ENCODE results near the gene PPP1R9A.

The PPP1R9A gene

GRCh38 chr7:95244616-95245015 lies 337.2 kb downstream of the PPP1R9A start:
- no peak for DNase-seq (ENCODE audit: insufficient read length, low spot score)
- no peak for FAIRE-seq

GRCh38 chr7:95245828-95246500 lies 338.6 kb downstream of the PPP1R9A start:
- no peak for DNase-seq (ENCODE audit: insufficient read length, low spot score)

GRCh38 chr7:95246831-95247370 lies 339.5 kb downstream of the PPP1R9A start:
- FAIRE-seq (peak; percentile 59), DNase-seq (ENCODE audit: insufficient read length, low spot score) (no peak)

More at GRCh38 chr7:95245828-95246500, 338.6 kb downstream of the PPP1R9A start:
- no peak for FAIRE-seq

- DNase-seq (ENCODE audit: insufficient read length, low spot score): no peak
- no peak for FAIRE-seq
These were observed 343.2 kb downstream of the PPP1R9A start for GRCh38 chr7:95250571-95250970.

GRCh38 chr7:95251966-95252365 lies 344.6 kb downstream of the PPP1R9A start:
- no peak for FAIRE-seq
- DNase-seq (ENCODE audit: insufficient read length, low spot score): no peak

- FAIRE-seq: no peak
- DNase-seq (ENCODE audit: insufficient read length, low spot score): no peak
These were observed 346.6 kb downstream of the PPP1R9A start for GRCh38 chr7:95253986-95254385.

GRCh38 chr7:95255691-95256090 lies 348.3 kb downstream of the PPP1R9A start:
- FAIRE-seq (no peak), DNase-seq (ENCODE audit: insufficient read length, low spot score) (no peak)

- FAIRE-seq (no peak), DNase-seq (ENCODE audit: insufficient read length, low spot score) (no peak)
These were observed 354.6 kb downstream of the PPP1R9A start for GRCh38 chr7:95261895-95262415.

GRCh38 chr7:95262875-95263274 lies 355.5 kb downstream of the PPP1R9A start:
- DNase-seq (ENCODE audit: insufficient read length, low spot score): no peak
- no peak for FAIRE-seq

- FAIRE-seq: no peak
- no peak for DNase-seq (ENCODE audit: insufficient read length, low spot score)
These were observed 356.5 kb downstream of the PPP1R9A start for GRCh38 chr7:95263785-95264362.

- FAIRE-seq (no peak), DNase-seq (ENCODE audit: insufficient read length, low spot score) (no peak)
These were observed 357.0 kb downstream of the PPP1R9A start for GRCh38 chr7:95264363-95264891.

GRCh38 chr7:95265634-95266033 lies 358.2 kb downstream of the PPP1R9A start:
- DNase-seq (ENCODE audit: insufficient read length, low spot score) (no peak), FAIRE-seq (no peak)

- DNase-seq (ENCODE audit: insufficient read length, low spot score) (no peak), FAIRE-seq (no peak)
These were observed 360.4 kb downstream of the PPP1R9A start for GRCh38 chr7:95267754-95268153.

- FAIRE-seq (no peak), DNase-seq (ENCODE audit: insufficient read length, low spot score) (no peak)
These were observed 362.2 kb downstream of the PPP1R9A start for GRCh38 chr7:95269640-95270039.

- no peak for DNase-seq (ENCODE audit: insufficient read length, low spot score)
- no peak for FAIRE-seq
These were observed 368.7 kb downstream of the PPP1R9A start for GRCh38 chr7:95276114-95276513.

- no peak for DNase-seq (ENCODE audit: insufficient read length, low spot score)
These were observed 372.0 kb downstream of the PPP1R9A start for GRCh38 chr7:95279417-95279816.

GRCh38 chr7:95286096-95286495 lies 378.7 kb downstream of the PPP1R9A start:
- no peak for FAIRE-seq
- DNase-seq (ENCODE audit: insufficient read length, low spot score): no peak

More at GRCh38 chr7:95279417-95279816, 372.0 kb downstream of the PPP1R9A start:
- no peak for FAIRE-seq

GRCh38 chr7:95290166-95290830 lies 382.9 kb downstream of the PPP1R9A start:
- DNase-seq (ENCODE audit: insufficient read length, low spot score) (no peak), FAIRE-seq (no peak)

GRCh38 chr7:95295397-95295796 lies 388.0 kb downstream of the PPP1R9A start:
- FAIRE-seq (no peak), DNase-seq (ENCODE audit: insufficient read length, low spot score) (no peak)

GRCh38 chr7:95296456-95296855 lies 389.1 kb downstream of the PPP1R9A start:
- FAIRE-seq (no peak), DNase-seq (ENCODE audit: insufficient read length, low spot score) (no peak)

GRCh38 chr7:95297041-95297440 lies 389.6 kb downstream of the PPP1R9A start:
- FAIRE-seq (no peak), DNase-seq (ENCODE audit: insufficient read length, low spot score) (no peak)

Data from GM19239 (cell line).